Keratinocyte (primary cell): Measurements from ENCODE around the gene KIAA0930. TPM values are rescaled to one million over a fixed set of nuclear protein-coding genes. Genes with fewer than 3 reads are reported as not detected.
A peak's percentile ranks its signal among the peaks of the same experiment; 100 is the strongest.

Experiments
- DNase-seq: peaks from one replicate; pipeline ENCODE4 v3.0.0-alpha.2; 2011; ENCODE audit warnings: low read depth, missing footprints, low spot score
- FAIRE-seq: peaks from 2 replicates; lab custom pipeline; 2011; peaks lifted over from hg19 to GRCh38; lab: Jason Lieb, UNC
- H2AFZ ChIP-seq: 2 replicates; pipeline ENCODE4 v1.6.0; 2012; ENCODE audit warnings: low read length, control low read depth, inconsistent platforms; ENCODE audit not compliant: control insufficient read depth
- H3K27ac ChIP-seq: 2 replicates; pipeline ENCODE4 v1.5.1; 2011; ENCODE audit warnings: low read length; ENCODE audit not compliant: control insufficient read depth, insufficient read depth
- H3K27me3 ChIP-seq: 3 replicates; pipeline ENCODE4 v1.6.0; 2011; ENCODE audit warnings: low read length; ENCODE audit not compliant: control insufficient read depth, insufficient read depth; ENCODE audit errors: extremely low read depth
- H3K36me3 ChIP-seq, 2 experiments: 2 replicates in 1 of 2; 3 replicates in 1 of 2; pipeline ENCODE4 v1.5.1; 2011; ENCODE audit warnings: low read length in 2 of 2, mild to moderate bottlenecking in 1 of 2; ENCODE audit not compliant: control insufficient read depth in 2 of 2, insufficient read depth in 2 of 2; ENCODE audit errors: extremely low read depth in 1 of 2
- H3K4me1 ChIP-seq: 3 replicates; pipeline ENCODE4 v1.5.1; 2011; ENCODE audit warnings: low read length; ENCODE audit not compliant: control insufficient read depth, insufficient read depth; ENCODE audit errors: extremely low read depth
- H3K4me2 ChIP-seq: 3 replicates; pipeline ENCODE4 v1.6.0; 2011; ENCODE audit warnings: low read depth, low read length; ENCODE audit not compliant: control insufficient read depth, insufficient read depth; ENCODE audit errors: extremely low read depth
- H3K4me3 ChIP-seq, 3 experiments: fragments of 200-600 bp in 1 of 3; sonication (generic) in 1 of 3; 2 replicates in 2 of 3; 3 replicates in 1 of 3; pipeline ENCODE4 v1.5.1; 2011 to 2016; ENCODE audit warnings: low read length in 3 of 3, mild to moderate bottlenecking in 3 of 3, control low read depth in 2 of 3, inconsistent platforms in 1 of 3, low read depth in 1 of 3, mixed read lengths in 1 of 3, mixed run types in 1 of 3, moderate library complexity in 1 of 3; ENCODE audit not compliant: control insufficient read depth in 2 of 3, insufficient read depth in 2 of 3; ENCODE audit errors: extremely low read depth in 1 of 3
- H3K79me2 ChIP-seq: 2 replicates; pipeline ENCODE4 v1.6.0; 2012; ENCODE audit warnings: low read length; ENCODE audit not compliant: control insufficient read depth, insufficient read depth
- H3K9ac ChIP-seq: 3 replicates; pipeline ENCODE4 v1.6.0; 2011; ENCODE audit warnings: low read length; ENCODE audit not compliant: control insufficient read depth, insufficient read depth; ENCODE audit errors: extremely low read depth
- H3K9me1 ChIP-seq: 3 replicates; pipeline ENCODE4 v1.6.0; 2011; ENCODE audit warnings: low read length; ENCODE audit not compliant: control insufficient read depth, insufficient read depth; ENCODE audit errors: extremely low read depth
- H3K9me3 ChIP-seq: 2 replicates; pipeline ENCODE4 v1.5.1; 2012; ENCODE audit warnings: low read depth, low read length; ENCODE audit not compliant: control insufficient read depth
- H4K20me1 ChIP-seq: 3 replicates; pipeline ENCODE4 v1.6.0; 2011; ENCODE audit warnings: low read length; ENCODE audit not compliant: control insufficient read depth, insufficient read depth; ENCODE audit errors: extremely low read depth
- EZH2 ChIP-seq: IDR thresholded peaks from one replicate; pipeline ENCODE4 v1.6.1; 2012; ENCODE audit warnings: inconsistent platforms, mild to moderate bottlenecking, low read length, moderate library complexity
- dilution Hi-C: fragments of 300-500 bp; cut with MboI; formaldehyde crosslinking; loops from one replicate; pipeline ENCODE4 v1.7.0; 2020; ENCODE audit warnings: low sequenced_read_pairs; ENCODE audit not compliant: extremely low pct_ligation_motif_present
- polyA plus RNA-seq, 5 experiments: library from polyadenylated mRNA; depleted of rRNA in 3 of 5; stranded (reverse) in 3 of 5; stranded (forward) in 1 of 5; unstranded in 1 of 5; fragments of >200 nt; gene quantifications; 1 replicate in 1 of 5; 2 replicates in 3 of 5; 3 replicates in 1 of 5; pipeline versions ENCODE4 v1.2.1 to v1.2.3, GENCODE V29; 2011 to 2012; ENCODE audit warnings: missing spikeins in 2 of 5, low read depth in 1 of 5, low replicate concordance in 1 of 5
- TF ChIP-seq, protein P1 (sequence below), 3 experiments: IDR thresholded peaks in 1 of 3; conservative IDR thresholded peaks in 1 of 3; optimal IDR thresholded peaks in 1 of 3; 2 replicates in 2 of 3; 3 replicates in 1 of 3; pipeline versions ENCODE3 to v1.5.1; 2011; ENCODE audit warnings: low read length in 3 of 3, mild to moderate bottlenecking in 3 of 3, moderate library complexity in 2 of 3, control low read depth in 1 of 3, inconsistent platforms in 1 of 3; ENCODE audit not compliant: insufficient read depth in 2 of 3; ENCODE audit errors: extremely low read depth in 1 of 3

Gene KIAA0930
- polyA plus RNA-seq, 1 donor (not counting 4 experiments of a cell fraction or from before 2014, with no cell fraction given), result 115 TPM

DNA sequence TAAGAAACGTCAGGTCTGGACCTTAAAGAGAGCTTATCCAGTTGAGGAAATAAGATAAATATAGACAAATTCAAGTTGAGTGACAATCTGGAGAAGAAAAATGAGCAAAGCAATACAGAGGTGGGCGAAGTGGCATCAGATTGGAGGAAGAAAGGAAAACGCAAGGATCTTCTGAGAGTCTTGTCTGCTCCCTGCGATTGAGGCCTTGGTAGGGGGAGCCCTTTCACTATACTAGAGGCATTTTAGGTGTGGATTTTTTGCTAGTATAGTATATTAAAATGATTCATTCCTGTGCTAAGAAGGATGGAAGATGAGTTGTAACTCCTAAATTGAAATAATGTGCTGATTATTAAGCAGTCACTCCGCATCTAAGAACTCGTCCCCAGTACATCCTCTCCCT lies 68.9 kb downstream of the KIAA0930 start:
- H3K79me2 ChIP-seq, result peaks cover 84% of the 10 kb centered on the region
- H3K9me3 ChIP-seq, result no peaks in the 10 kb centered on the region
- DNase-seq, result no peak
- H2AFZ ChIP-seq, result no peak overlapping the region
- H3K4me2 ChIP-seq, result no peak overlapping the region
- FAIRE-seq, result no peak
- H3K36me3 ChIP-seq, result peaks cover 27 to 46% of the 10 kb centered on the region in 2 experiments
- H3K4me3 ChIP-seq, result no peak overlapping the region
- no peak overlapping the region for H3K9ac ChIP-seq
- no peaks in the 10 kb centered on the region for H3K9me1 ChIP-seq
- no peaks in the 10 kb centered on the region for H3K4me1 ChIP-seq
- dilution Hi-C loops, result no loop called here
- H3K27ac ChIP-seq, result no peak overlapping the region
- TF ChIP-seq EZH2, result no peak
- TF ChIP-seq, protein P1, sequence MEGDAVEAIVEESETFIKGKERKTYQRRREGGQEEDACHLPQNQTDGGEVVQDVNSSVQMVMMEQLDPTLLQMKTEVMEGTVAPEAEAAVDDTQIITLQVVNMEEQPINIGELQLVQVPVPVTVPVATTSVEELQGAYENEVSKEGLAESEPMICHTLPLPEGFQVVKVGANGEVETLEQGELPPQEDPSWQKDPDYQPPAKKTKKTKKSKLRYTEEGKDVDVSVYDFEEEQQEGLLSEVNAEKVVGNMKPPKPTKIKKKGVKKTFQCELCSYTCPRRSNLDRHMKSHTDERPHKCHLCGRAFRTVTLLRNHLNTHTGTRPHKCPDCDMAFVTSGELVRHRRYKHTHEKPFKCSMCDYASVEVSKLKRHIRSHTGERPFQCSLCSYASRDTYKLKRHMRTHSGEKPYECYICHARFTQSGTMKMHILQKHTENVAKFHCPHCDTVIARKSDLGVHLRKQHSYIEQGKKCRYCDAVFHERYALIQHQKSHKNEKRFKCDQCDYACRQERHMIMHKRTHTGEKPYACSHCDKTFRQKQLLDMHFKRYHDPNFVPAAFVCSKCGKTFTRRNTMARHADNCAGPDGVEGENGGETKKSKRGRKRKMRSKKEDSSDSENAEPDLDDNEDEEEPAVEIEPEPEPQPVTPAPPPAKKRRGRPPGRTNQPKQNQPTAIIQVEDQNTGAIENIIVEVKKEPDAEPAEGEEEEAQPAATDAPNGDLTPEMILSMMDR (optimal IDR thresholded peaks at IDR 0.05 in 1 of 3, IDR thresholded peaks at IDR 0.05 in 1 of 3, conservative IDR thresholded peaks at IDR 0.05 in 1 of 3; ENCODE audit: extremely low read depth in 1 of 3, insufficient read depth in 2 of 3, low read length in 3 of 3), result no peak
- H4K20me1 ChIP-seq, result peaks cover 2% of the 10 kb centered on the region
- no peaks in the 10 kb centered on the region for H3K27me3 ChIP-seq

DNA sequence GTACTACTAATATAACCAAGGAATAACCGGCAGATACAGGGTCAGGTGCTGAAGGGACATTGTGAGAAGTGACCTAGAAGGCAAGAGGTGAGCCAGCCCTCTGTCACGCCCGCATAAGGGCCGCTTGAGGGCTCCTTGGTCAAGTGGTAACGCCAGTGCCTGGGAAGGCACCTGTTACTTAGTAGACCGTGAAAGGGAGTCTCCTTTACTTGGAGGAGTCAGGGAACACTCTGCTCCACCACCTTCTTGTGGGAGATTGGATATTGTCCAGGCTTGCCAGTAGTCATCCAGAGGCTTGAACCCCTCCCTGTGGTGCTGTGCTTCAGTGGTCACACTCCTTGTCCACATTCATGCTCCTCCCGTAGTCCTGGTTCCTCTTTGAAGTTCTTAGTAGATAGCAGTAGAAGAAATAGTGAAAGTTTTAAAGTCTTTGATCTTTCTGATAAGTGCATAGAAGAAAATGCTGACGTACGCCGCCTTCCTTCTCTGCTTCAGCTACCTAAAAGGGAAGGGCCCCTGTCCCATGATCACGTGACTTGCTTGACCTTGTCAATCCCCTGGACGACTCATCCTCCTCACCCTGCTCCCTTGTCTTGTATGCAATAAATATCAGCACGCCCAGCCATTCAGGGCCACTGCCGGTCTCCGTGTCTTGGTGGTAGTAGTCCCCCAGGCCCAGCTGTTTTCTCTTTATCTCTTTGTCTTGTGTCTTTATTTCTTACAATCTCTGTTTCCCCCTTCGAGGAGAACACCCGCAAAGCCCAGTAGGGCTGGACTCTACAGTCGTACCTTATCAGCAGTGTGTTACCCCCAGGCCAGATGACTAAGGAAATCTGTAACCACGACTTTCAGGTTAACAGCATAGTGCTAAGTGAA lies 70.9 kb downstream of the KIAA0930 start:
- Histone ChIP-seq H3K27ac (peak overlapping the region; percentile 5), H3K4me1 (peaks cover 10% of the 10 kb centered on the region), H3K79me2 (peaks cover 86% of the 10 kb centered on the region), H3K4me3 (no peak overlapping the region), H3K27me3 (no peaks in the 10 kb centered on the region), H2AFZ (no peak overlapping the region), H3K9me1 (no peaks in the 10 kb centered on the region), H3K9ac (no peak overlapping the region), H3K9me3 (no peaks in the 10 kb centered on the region), H4K20me1 (no peaks in the 10 kb centered on the region), H3K36me3 (peaks cover 21 to 38% of the 10 kb centered on the region in 2 experiments), H3K4me2 (no peak overlapping the region)
- FAIRE-seq (no peak), DNase-seq (no peak)
- dilution Hi-C loops, result no loop called here
- no peak for TF ChIP-seq EZH2
- TF ChIP-seq, protein P1 (optimal IDR thresholded peaks at IDR 0.05 in 1 of 3, IDR thresholded peaks at IDR 0.05 in 1 of 3, conservative IDR thresholded peaks at IDR 0.05 in 1 of 3; ENCODE audit: extremely low read depth in 1 of 3, insufficient read depth in 2 of 3, low read length in 3 of 3), result no peak
